Fibroblast of lung (primary cell): ENCODE measurements around the gene COPS4.
"Not testable (repeated sequence)": the region's sequence is repeated elsewhere in the genome, so short reads cannot be mapped to it uniquely, and the experiment has no call there.

ENCODE experiments used
- CTCF ChIP-seq, 2 donors: IDR thresholded peaks in 1 of 2; conservative IDR thresholded peaks in 1 of 2; 1 replicate in 1 of 2; 2 replicates in 1 of 2; pipeline ENCODE4 v1.5.1; 2011 to 2012; ENCODE audit warnings: low read length in 2 of 2, control low read depth in 1 of 2, inconsistent platforms in 1 of 2, low read depth in 1 of 2, mild to moderate bottlenecking in 1 of 2
- EZH2 ChIP-seq: IDR thresholded peaks from 2 replicates; pipeline ENCODE4 v1.5.1; 2012; ENCODE audit warnings: low read length, control low read depth, mild to moderate bottlenecking; ENCODE audit errors: missing control alignments

DNA sequence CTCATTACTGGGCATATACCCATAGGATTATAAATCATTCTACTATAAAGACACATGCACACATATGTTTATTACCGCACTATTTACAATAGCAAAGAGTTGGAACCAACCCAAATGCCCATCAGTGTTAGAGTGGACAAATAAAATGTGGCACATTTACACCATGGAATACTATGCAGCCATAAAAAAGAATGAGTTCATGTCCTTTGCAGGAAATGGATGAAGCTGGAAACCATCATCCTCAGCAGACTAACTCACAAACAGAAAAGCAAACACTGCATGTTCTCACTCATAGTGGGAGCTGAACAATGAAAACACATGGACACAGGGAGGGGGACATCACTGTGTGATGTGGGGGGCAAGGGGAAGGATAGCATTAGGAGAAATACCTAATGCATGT lies 11.4 kb upstream of the COPS4 start:
- not testable (repeated sequence) for TF ChIP-seq CTCF (conservative IDR thresholded peaks at IDR 0.05 in 1 of 2, IDR thresholded peaks at IDR 0.05 in 1 of 2; ENCODE audit: low read depth in 1 of 2, low read length in 2 of 2); EZH2
